Activated CD4-positive, CD25-positive, alpha-beta regulatory T cell treated with anti-CD3 and anti-CD28 coated beads, Interleukin-2, amount 50 U/mL, for 24 hours (primary cell): ENCODE data around the gene WASF2.

Experiments used
- ATAC-seq, 2 donors: fragments of 150-1000 bp; cut with Tn5 transposase; one replicate each; pipeline ENCODE4 v1.10.0; 2021; ENCODE audit warnings: mild to moderate bottlenecking in 1 of 2, moderate library complexity in 1 of 2

Gene WASF2

GRCh38 chr1:27356277-27356618 lies 133.7 kb downstream of the WASF2 start:
- ATAC-seq: no peak

DNA sequence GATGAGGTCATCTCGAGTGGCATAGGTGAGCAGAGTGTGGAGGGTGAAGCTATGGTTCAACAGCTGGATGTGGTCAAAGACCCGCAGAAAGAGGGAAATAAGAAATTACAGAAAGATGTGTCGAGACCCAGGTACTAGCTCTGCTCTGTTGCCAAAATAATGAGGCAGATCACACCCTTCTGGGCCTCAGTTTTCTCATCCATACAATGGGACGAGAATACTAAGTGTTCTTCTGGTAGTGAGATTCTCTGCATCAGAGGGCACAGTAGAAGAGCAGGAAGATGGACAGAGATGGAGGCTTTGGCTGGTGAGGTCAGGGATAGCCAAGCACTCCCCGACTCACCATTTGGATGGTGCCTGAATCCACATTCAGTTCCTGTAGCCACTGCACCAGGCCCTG lies 134.3 kb downstream of the WASF2 start:
- ATAC-seq: no peak
